Cardiac fibroblast (primary cell): ENCODE measurements around the gene ADPRS.
A peak's percentile ranks its signal among the peaks of the same experiment; 100 is the strongest.

Source experiments
- DNase-seq, 2 donors: peaks; one replicate each; pipeline versions ENCODE4 v3.0.0 to v3.0.0-alpha.2; 2010; ENCODE audit warnings: low read depth in 2 of 2
- H3K4me3 ChIP-seq, 2 donors: replicated peaks in 1 of 2; 1 replicate in 1 of 2; 2 replicates in 1 of 2; pipeline ENCODE4 v1.5.1; 2011; ENCODE audit warnings: low read depth in 2 of 2, low read length in 2 of 2, mild to moderate bottlenecking in 2 of 2, moderate library complexity in 1 of 2
- CTCF ChIP-seq: IDR thresholded peaks from one replicate; pipeline ENCODE4 v1.5.1; 2011; ENCODE audit warnings: low read depth, mild to moderate bottlenecking, low read length, inconsistent platforms

The ADPRS gene

GRCh38 chr1:36087233-36088123 lies 1.2 kb upstream of the ADPRS start:
- TF ChIP-seq CTCF = peak; percentile 0
- DNase-seq = no peak
- no peak overlapping the region for H3K4me3 ChIP-seq

GRCh38 chr1:36088265-36088576 lies 471 bp upstream of the ADPRS start:
- peak overlapping the region; percentile 45 to 97 for H3K4me3 ChIP-seq
- DNase-seq = no peak
- TF ChIP-seq CTCF = no peak

GRCh38 chr1:36089393-36090121 lies 865 bp downstream of the ADPRS start:
- peak; percentile 52 to 62 for DNase-seq
- H3K4me3 ChIP-seq = peak overlapping the region; percentile 88 to 97
- no peak for TF ChIP-seq CTCF

- no peak for TF ChIP-seq CTCF
- no peak overlapping the region for H3K4me3 ChIP-seq
- no peak for DNase-seq
These were observed 2.4 kb downstream of the ADPRS start for GRCh38 chr1:36091141-36091540.

- DNase-seq = no peak
- no peak for TF ChIP-seq CTCF
- no peak overlapping the region for H3K4me3 ChIP-seq
These were observed 3.0 kb downstream of the ADPRS start for GRCh38 chr1:36091698-36092097.

GRCh38 chr1:36092166-36092797 lies 3.6 kb downstream of the ADPRS start:
- H3K4me3 ChIP-seq = no peak overlapping the region
- no peak for TF ChIP-seq CTCF
- no peak for DNase-seq
